Stimulated activated CD4-positive, alpha-beta T cell treated with anti-CD3 and anti-CD28 coated beads, TNF-alpha, amount 100 ng/mL, for 1 hour (primary cell): ENCODE data around the gene ATAD3B.

Source experiments
- DNase-seq, 3 donors: peaks; one replicate each; pipeline ENCODE4 v3.0.0-alpha.2; 2020; ENCODE audit warnings: low read depth in 3 of 3, low spot score in 1 of 3

The ATAD3B gene

DNA sequence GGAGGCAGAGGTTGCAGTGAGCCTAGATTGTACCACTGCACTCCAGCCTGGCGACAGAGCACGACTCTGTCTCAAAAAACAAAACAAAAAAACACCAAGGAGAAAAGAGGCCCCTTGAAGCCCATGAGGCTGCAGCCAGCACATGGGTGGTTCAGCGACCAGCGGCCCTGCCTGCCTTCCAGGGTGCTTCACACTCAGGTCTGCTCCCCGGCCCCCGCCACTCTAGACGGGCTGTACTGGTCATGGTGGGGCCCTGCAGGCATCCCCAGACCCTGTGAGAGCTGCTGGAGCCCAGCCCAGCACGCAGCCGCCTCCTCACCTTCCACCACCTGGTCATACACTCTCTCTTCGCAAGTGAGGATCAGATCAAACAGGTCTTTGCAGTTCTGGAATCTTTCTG is 73.0 kb downstream of the ATAD3B start:
- no peak for DNase-seq
